K562 (cell line): ENCODE data around the gene HRC. TPM values are rescaled to one million over a fixed set of nuclear protein-coding genes. Genes with fewer than 3 reads are reported as not detected.

Experiments used
- ATF1 ChIP-seq, 2 experiments: fragments of 450-650 bp in 1 of 2; IDR thresholded peaks; 2 replicates each; pipeline ENCODE4 v1.6.1; 2016; ENCODE audit warnings: missing compliant biosample characterization in 1 of 2, missing genetic modification characterization in 1 of 2
- ETV5 ChIP-seq: sonication (generic); formaldehyde crosslinking; IDR thresholded peaks from 2 replicates; pipeline ENCODE4 v1.4.0; 2020; ENCODE audit warnings: low read depth, mild to moderate bottlenecking, missing genetic modification reagents
- FOXK2 ChIP-seq, 2 experiments: fragments of 450-650 bp; IDR thresholded peaks in 1 of 2; conservative IDR thresholded peaks in 1 of 2; 2 replicates each; pipeline ENCODE4 v1.6.1; 2016; ENCODE audit warnings: low read depth in 2 of 2, mild to moderate bottlenecking in 1 of 2
- HDAC3 ChIP-seq: fragments of 450-650 bp; IDR thresholded peaks from 2 replicates; pipeline ENCODE4 v1.6.1; 2018; ENCODE audit warnings: borderline replicate concordance, mild to moderate bottlenecking, moderate library complexity; ENCODE audit not compliant: partially characterized antibody
- HEY1 ChIP-seq: fragments of 250-450 bp; sonication (Bioruptor Pico); IDR thresholded peaks from 2 replicates; pipeline ENCODE4 v1.5.0; 2020; ENCODE audit warnings: mild to moderate bottlenecking, moderate library complexity, borderline replicate concordance
- KHSRP ChIP-seq: fragments of 450-650 bp; IDR thresholded peaks from 2 replicates; pipeline ENCODE4 v1.6.1; 2017
- MECOM ChIP-seq: fragments of 250-450 bp; sonication (Bioruptor Pico); IDR thresholded peaks from 2 replicates; pipeline ENCODE4 v1.8.0; 2022; ENCODE audit warnings: inconsistent platforms
- NCOA4 ChIP-seq: fragments of 450-650 bp; IDR thresholded peaks from 2 replicates; pipeline ENCODE4 v1.6.1; 2018; ENCODE audit warnings: mild to moderate bottlenecking; ENCODE audit not compliant: partially characterized antibody
- NCOA6 ChIP-seq: fragments of 450-650 bp; IDR thresholded peaks from 2 replicates; pipeline ENCODE4 v1.6.1; 2017; ENCODE audit warnings: mild to moderate bottlenecking
- NFATC3 ChIP-seq: fragments of 450-650 bp; IDR thresholded peaks from 2 replicates; pipeline ENCODE4 v1.6.1; 2017; ENCODE audit warnings: mild to moderate bottlenecking
- NFYB ChIP-seq: IDR thresholded peaks from 2 replicates; pipeline ENCODE4 v1.6.1; 2011; ENCODE audit warnings: mild to moderate bottlenecking, moderate library complexity; ENCODE audit not compliant: insufficient read length; ENCODE audit errors: extremely low read depth
- PHF8 ChIP-seq: fragments of 200-600 bp; sonication (generic); IDR thresholded peaks from 2 replicates; pipeline ENCODE4 v1.6.1; 2012; ENCODE audit warnings: mixed run types, mild to moderate bottlenecking, inconsistent platforms, low read length, moderate library complexity, borderline replicate concordance
- RB1 ChIP-seq: fragments of 450-650 bp; IDR thresholded peaks from 2 replicates; pipeline ENCODE4 v1.6.1; 2017; ENCODE audit warnings: low read depth, mild to moderate bottlenecking
- RUNX1 ChIP-seq: sonication (generic); IDR thresholded peaks from 2 replicates; pipeline ENCODE4 v1.6.1; 2016; ENCODE audit warnings: antibody characterized with exemption, low read depth
- SRSF1 ChIP-seq: fragments of 200-400 bp; formaldehyde crosslinking; IDR thresholded peaks from 2 replicates; pipeline ENCODE4 v1.6.1; 2017; ENCODE audit warnings: mild to moderate bottlenecking, low read depth, low read length, moderate library complexity
- TCFL5 ChIP-seq: fragments of 250-450 bp; sonication (Bioruptor Pico); conservative IDR thresholded peaks from 2 replicates; pipeline ENCODE4 v1.6.1; 2021; ENCODE audit warnings: mild to moderate bottlenecking, moderate library complexity, matching md5 sums
- YBX1 ChIP-seq: fragments of 450-650 bp; IDR thresholded peaks from 2 replicates; pipeline ENCODE4 v1.7.1; 2016; ENCODE audit warnings: mild to moderate bottlenecking
- ZBED1 ChIP-seq: IDR thresholded peaks from 2 replicates; pipeline ENCODE4 v1.6.1; 2014
- ZBTB7A ChIP-seq: IDR thresholded peaks from 2 replicates; pipeline ENCODE4 v1.6.1; 2011; ENCODE audit warnings: low read depth, mild to moderate bottlenecking, low read length, moderate library complexity, borderline replicate concordance; ENCODE audit not compliant: control insufficient read depth
- ZNF121 ChIP-seq: sonication (generic); formaldehyde crosslinking; conservative IDR thresholded peaks from 2 replicates; pipeline ENCODE4 v1.8.0; 2022; ENCODE audit warnings: missing genetic modification reagents
- ZNF134 ChIP-seq: fragments of 250-450 bp; sonication (Bioruptor Pico); conservative IDR thresholded peaks from 2 replicates; pipeline ENCODE4 v1.4.0; 2020
- polyA plus RNA-seq, 8 experiments: library from polyadenylated mRNA; depleted of rRNA in 4 of 8; stranded (reverse) in 5 of 8; unstranded in 3 of 8; fragments of >200 nt; fragmentation: Nextera tagmentation in 2 of 8; fragmentation: Illumina TruSeq in 1 of 8; extraction: Ambion mirVana in 2 of 8; extraction: Trizol in 1 of 8; gene quantifications; 2 replicates each; pipeline versions ENCODE4 v1.2.1 to v1.2.3, GENCODE V29; 2011 to 2014; ENCODE audit warnings: inconsistent platforms in 1 of 8, missing spikeins in 1 of 8
- total RNA-seq, 7 experiments: library from RNA; depleted of rRNA in 6 of 7; stranded (reverse); fragments of >200 nt in 6 of 7; fragmentation: Illumina TruSeq in 2 of 7; extraction: Trizol in 2 of 7; gene quantifications; 2 replicates each; pipeline versions ENCODE4 v1.2.1 to v1.2.3, GENCODE V29; 2011 to 2021; ENCODE audit warnings: low replicate concordance in 1 of 7
- TF ChIP-seq, protein P1 (sequence below): sonication (generic); formaldehyde crosslinking; IDR thresholded peaks from 2 replicates; pipeline ENCODE4 v1.9.0; 2022; ENCODE audit warnings: mild to moderate bottlenecking, missing genetic modification reagents
- TF ChIP-seq, protein P2 (sequence below): fragments of 150-350 bp; conservative IDR thresholded peaks from 2 replicates; pipeline ENCODE4 v1.6.1; 2014; ENCODE audit warnings: low read length
- TF ChIP-seq, protein P3 (sequence below): fragments of 250-450 bp; sonication (Bioruptor Pico); IDR thresholded peaks from 2 replicates; pipeline ENCODE4 v1.8.0; 2021; ENCODE audit warnings: borderline replicate concordance, mild to moderate bottlenecking, moderate library complexity; ENCODE audit not compliant: poor library complexity, severe bottlenecking
- TF ChIP-seq, protein P4 (sequence below): fragments of 450-650 bp; IDR thresholded peaks from 2 replicates; pipeline ENCODE4 v1.6.1; 2016; ENCODE audit warnings: low read depth, mild to moderate bottlenecking, moderate library complexity

The HRC gene
- total and polyA plus RNA-seq, 9 of the 15 experiments (the other 6 are each of a cell fraction or from before 2014, with no cell fraction given): 0.66 to 18.7 (median 13.1) TPM

DNA sequence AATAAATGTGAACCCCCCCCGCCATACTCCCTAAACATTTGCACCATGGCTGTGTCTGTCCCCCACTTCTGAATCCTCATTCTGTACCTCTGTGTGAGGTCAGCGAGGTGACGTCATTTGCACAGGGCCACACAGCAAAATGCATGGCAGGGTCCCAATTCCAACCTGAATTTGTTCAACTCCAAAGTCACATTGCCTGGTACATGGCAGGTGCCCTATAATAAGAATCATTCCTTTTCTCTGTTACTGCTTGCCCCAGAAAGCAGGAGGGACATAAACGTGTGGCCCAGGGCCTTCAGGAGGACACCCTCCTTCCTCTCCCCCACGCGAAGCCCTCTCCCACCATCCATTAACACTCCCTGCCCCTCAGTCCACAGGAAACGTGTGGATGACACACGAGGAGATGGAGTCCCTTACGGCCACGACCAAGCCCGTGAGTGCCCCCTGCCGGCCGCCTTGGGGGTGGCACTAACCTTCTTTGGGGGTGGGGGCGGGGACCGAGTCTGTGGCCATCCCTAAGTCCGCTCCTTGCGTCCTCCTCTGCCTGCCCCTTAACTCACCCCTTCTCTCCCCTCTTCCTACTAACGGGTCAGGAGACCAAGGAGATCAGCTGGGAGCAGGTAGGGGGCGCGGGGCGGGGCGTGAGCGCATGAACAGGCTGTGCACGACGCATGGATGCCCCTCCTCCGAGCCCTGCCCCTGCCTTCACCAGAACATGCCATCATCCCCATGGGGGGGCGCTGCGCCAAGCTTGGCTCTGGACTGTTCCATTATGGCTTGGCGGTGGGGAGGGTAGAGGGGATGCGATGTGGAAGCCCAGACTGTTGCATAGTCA, 9.4 kb downstream of the HRC start (continued):
- TF ChIP-seq, protein P1, sequence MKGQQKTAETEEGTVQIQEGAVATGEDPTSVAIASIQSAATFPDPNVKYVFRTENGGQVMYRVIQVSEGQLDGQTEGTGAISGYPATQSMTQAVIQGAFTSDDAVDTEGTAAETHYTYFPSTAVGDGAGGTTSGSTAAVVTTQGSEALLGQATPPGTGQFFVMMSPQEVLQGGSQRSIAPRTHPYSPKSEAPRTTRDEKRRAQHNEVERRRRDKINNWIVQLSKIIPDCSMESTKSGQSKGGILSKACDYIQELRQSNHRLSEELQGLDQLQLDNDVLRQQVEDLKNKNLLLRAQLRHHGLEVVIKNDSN (CRISPR knock-in tag): no peak
- peak; percentile 23; the same call in 1 of the 2 replicates for TF ChIP-seq PHF8
- TF ChIP-seq, protein P2, sequence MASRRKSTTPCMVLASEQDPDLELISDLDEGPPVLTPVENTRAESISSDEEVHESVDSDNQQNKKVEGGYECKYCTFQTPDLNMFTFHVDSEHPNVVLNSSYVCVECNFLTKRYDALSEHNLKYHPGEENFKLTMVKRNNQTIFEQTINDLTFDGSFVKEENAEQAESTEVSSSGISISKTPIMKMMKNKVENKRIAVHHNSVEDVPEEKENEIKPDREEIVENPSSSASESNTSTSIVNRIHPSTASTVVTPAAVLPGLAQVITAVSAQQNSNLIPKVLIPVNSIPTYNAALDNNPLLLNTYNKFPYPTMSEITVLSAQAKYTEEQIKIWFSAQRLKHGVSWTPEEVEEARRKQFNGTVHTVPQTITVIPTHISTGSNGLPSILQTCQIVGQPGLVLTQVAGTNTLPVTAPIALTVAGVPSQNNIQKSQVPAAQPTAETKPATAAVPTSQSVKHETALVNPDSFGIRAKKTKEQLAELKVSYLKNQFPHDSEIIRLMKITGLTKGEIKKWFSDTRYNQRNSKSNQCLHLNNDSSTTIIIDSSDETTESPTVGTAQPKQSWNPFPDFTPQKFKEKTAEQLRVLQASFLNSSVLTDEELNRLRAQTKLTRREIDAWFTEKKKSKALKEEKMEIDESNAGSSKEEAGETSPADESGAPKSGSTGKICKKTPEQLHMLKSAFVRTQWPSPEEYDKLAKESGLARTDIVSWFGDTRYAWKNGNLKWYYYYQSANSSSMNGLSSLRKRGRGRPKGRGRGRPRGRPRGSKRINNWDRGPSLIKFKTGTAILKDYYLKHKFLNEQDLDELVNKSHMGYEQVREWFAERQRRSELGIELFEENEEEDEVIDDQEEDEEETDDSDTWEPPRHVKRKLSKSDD: no peak
- TF ChIP-seq HDAC3: no peak
- peak in 1 of 2 experiments; percentile 99; a peak in 2 of 4 replicates for TF ChIP-seq FOXK2 (conservative IDR thresholded peaks at IDR 0.05 in 1 of 2, IDR thresholded peaks at IDR 0.05 in 1 of 2; ENCODE audit: low read depth in 2 of 2)
- no peak for TF ChIP-seq ETV5
- TF ChIP-seq, protein P3, sequence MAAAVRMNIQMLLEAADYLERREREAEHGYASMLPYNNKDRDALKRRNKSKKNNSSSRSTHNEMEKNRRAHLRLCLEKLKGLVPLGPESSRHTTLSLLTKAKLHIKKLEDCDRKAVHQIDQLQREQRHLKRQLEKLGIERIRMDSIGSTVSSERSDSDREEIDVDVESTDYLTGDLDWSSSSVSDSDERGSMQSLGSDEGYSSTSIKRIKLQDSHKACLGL (CRISPR knock-in tag): no peak
- TF ChIP-seq YBX1: no peak
- no peak for TF ChIP-seq HEY1 (CRISPR knock-in tag)
- no peak for TF ChIP-seq NCOA4
- no peak for TF ChIP-seq ZBED1
- no peak for TF ChIP-seq ZNF121 (CRISPR knock-in tag)
- TF ChIP-seq RB1: peak; percentile 7
- TF ChIP-seq, protein P4, sequence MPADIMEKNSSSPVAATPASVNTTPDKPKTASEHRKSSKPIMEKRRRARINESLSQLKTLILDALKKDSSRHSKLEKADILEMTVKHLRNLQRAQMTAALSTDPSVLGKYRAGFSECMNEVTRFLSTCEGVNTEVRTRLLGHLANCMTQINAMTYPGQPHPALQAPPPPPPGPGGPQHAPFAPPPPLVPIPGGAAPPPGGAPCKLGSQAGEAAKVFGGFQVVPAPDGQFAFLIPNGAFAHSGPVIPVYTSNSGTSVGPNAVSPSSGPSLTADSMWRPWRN: no peak
- no peak for TF ChIP-seq TCFL5
- TF ChIP-seq NFYB: no peak
- no peak for TF ChIP-seq ZNF134 (CRISPR knock-in tag)
- TF ChIP-seq NFATC3: no peak
- TF ChIP-seq NCOA6: no peak
- no peak for TF ChIP-seq KHSRP
- TF ChIP-seq ATF1 (CRISPR knock-in tag; IDR thresholded peaks at IDR 0.05): no peak
- TF ChIP-seq ATF1 (tag; IDR thresholded peaks at IDR 0.05): peak; percentile 84
- no peak for TF ChIP-seq MECOM
- TF ChIP-seq SRSF1: no peak
- TF ChIP-seq ZBTB7A: peak; percentile 52; the same call in 1 of the 2 replicates
- TF ChIP-seq RUNX1: no peak
